Uterus (tissue), 2 donors: Measurements from ENCODE around the gene HID1.

Source experiments
- POLR2A ChIP-seq, 2 donors: fragments of 450-650 bp; IDR thresholded peaks; one replicate each; pipeline ENCODE4 v1.6.1; 2016; ENCODE audit warnings: antibody characterized with exemption in 2 of 2, mild to moderate bottlenecking in 1 of 2, moderate library complexity in 1 of 2
- TF ChIP-seq, protein P1 (sequence below), 4 experiments: fragments of 200-600 bp in 2 of 4; fragments of 450-650 bp in 2 of 4; sonication (generic) in 2 of 4; IDR thresholded peaks; one replicate each; pipeline ENCODE4 v1.5.1; 2016 to 2019; ENCODE audit warnings: antibody characterized with exemption in 4 of 4, mild to moderate bottlenecking in 2 of 4, moderate library complexity in 1 of 4

DNA sequence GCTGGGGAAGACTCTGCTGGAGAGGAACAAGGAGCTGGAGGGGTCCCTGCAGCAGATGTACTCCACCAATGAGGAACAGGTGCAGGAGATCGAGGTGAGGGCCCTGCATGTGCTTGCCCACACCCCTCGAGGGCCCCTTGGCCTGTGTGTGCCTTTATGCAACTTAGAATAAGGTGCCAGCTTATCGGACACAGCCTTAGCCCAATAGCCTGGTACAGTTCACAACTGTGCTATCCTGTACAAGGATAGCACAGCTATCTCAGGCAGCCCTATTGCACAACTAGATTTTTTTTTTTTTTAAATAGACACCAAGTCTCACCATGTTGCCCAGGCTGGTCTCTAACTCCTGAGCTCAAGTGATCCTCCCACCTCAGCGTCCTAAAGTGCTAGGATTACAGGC is 27.0 kb upstream of the HID1 start:
- TF ChIP-seq, protein P1, sequence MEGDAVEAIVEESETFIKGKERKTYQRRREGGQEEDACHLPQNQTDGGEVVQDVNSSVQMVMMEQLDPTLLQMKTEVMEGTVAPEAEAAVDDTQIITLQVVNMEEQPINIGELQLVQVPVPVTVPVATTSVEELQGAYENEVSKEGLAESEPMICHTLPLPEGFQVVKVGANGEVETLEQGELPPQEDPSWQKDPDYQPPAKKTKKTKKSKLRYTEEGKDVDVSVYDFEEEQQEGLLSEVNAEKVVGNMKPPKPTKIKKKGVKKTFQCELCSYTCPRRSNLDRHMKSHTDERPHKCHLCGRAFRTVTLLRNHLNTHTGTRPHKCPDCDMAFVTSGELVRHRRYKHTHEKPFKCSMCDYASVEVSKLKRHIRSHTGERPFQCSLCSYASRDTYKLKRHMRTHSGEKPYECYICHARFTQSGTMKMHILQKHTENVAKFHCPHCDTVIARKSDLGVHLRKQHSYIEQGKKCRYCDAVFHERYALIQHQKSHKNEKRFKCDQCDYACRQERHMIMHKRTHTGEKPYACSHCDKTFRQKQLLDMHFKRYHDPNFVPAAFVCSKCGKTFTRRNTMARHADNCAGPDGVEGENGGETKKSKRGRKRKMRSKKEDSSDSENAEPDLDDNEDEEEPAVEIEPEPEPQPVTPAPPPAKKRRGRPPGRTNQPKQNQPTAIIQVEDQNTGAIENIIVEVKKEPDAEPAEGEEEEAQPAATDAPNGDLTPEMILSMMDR (IDR thresholded peaks at IDR 0.05), result no peak
- no peak for TF ChIP-seq POLR2A (IDR thresholded peaks at IDR 0.05)
